UCSD-AML1 (cell line): Measurements from ENCODE around the gene PNRC1.
"Not testable (repeated sequence)": the region's sequence is repeated elsewhere in the genome, so short reads cannot be mapped to it uniquely, and the experiment has no call there.

Experiments used
- DNase-seq: peaks from one replicate; lab custom pipeline; 2025; ENCODE audit not compliant: unreplicated experiment; lab: John Stamatoyannopoulos, UW

The PNRC1 gene

GRCh38 chr6:89098461-89098860 lies 17.9 kb downstream of the PNRC1 start:
- no peak for DNase-seq

GRCh38 chr6:89100114-89100513 lies 19.6 kb downstream of the PNRC1 start:
- no peak for DNase-seq

GRCh38 chr6:89110284-89110683 lies 29.7 kb downstream of the PNRC1 start:
- DNase-seq: no peak

DNA sequence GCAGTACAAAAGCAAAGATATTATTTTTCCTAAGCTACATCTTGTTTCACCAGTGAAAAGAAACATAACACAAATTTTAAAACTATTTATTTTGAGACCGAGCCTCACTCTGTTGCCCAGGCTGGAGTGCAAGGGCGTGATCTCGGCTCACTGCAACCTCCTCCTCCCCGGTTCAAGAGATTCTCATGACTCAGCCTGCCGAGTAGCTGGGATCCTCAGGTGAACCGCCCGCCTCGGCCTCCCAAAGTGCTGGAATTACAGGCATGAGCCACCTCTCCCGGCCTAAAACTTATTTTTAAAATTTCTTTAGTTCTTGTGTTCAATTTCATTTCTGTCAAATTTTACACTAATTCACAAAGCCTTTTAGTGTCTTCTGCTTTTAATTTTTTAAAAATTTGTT lies 31.4 kb downstream of the PNRC1 start:
- no peak for DNase-seq

DNA sequence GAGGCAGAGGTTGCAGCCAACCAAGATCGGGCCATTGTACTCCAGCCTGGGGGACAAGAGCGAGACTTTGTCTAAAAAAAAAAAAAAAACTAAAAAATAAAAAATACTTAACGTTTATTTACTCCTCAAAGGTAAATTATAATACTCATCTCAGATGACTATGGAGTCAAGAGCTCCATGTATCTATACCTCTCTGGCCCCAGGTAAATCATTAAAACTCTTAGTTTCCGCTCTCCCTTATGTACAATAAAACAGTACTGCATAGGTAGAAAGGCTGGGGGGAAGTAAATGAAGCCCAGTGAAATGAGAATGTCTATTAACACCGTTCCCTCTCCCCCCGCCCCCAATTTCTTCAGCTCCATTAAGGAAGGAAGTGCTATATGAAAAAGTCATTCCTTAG lies 36.2 kb downstream of the PNRC1 start:
- no peak for DNase-seq

DNA sequence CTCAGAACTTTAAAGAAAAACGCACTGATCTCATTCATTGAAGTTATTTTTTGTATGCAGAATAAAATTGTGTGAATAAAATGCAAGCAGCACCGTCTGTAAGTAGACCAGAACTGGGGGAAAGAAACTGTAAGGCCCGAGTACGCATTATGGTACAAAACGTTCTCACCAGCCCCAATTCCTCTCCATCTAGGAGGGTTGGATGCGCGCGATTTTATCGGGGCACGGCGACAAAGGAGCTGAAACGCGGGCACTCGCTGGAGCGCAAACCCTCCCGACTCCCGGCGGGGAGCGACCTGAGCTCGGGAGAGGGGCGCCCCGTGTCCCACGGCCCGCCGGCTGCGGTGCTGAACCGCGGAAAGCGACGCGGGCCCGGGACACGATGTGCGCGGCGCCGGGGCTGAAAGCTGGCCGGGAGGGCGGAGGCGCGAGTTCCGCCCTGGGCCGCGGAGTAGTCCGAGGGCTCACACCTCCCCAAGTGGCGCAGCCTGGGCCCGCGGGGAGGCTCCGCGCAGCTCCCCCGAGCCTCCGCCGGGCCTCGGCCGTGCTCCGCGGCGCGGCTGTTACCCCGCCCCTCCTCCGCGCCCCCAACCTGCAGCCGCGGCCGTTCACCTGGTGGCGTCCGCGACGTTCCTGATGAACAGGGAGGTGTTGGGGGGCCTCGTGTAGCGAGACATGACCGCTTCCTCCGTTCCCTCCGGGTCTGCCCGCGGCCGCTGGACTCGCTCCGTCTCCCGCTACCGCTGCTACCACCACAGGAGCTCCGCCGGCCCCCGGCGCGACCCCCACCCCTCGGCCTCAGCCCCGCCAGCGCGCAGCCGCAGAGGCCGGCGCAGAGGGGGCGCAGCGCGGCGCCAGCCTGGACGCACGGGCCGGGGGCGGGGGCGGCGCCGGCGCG lies 36.9 kb downstream of the PNRC1 start, which contains the start of gene SRSF12:
Gene SRSF12 (minus strand): TSS at position 861 of the 898 bp plus-strand sequence. CDS start 184 bp downstream, at position 677.
- DNase-seq: no peak

- no peak for DNase-seq
Observed at GRCh38 chr6:89118931-89119330, 38.4 kb downstream of the PNRC1 start.

- DNase-seq: no peak
Observed at GRCh38 chr6:89120371-89120770, 39.8 kb downstream of the PNRC1 start.

DNA sequence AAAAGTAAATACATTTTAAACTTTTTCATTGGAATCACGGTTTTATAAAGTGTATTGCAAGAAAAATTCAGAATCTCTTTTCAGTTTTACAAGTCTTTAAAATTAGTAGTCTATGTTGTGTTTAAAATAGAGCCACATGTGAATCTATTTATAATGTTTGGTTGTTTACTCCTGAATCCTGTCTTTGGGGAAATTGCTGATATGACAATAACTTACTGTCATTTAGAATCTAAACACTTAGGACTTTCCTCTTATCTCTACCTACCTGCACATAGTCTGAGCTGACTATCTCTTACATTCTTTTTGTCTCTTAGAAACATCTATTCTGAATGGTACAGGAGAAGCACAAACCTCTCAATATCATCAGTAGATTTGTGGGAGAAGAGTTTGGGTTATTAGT lies 41.4 kb downstream of the PNRC1 start:
- no peak for DNase-seq

DNA sequence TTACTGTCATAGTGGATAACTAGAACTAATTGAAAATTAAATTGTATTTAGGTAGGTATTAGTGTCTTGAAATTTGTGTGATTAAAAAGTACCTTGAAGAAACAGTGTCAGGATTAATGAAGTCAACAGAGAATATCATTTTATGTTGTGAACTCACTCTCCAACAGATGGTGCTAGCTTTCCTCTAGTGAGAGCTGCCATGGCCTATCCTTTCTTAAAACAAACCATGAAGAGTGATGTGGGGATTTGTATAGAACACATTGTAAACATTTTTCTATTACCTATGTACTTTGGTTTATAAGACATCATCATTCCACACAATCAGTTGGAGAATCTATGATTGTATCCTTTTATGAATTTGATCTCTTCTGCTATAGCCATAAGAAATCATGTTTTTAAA lies 42.1 kb downstream of the PNRC1 start:
- no peak for DNase-seq

DNA sequence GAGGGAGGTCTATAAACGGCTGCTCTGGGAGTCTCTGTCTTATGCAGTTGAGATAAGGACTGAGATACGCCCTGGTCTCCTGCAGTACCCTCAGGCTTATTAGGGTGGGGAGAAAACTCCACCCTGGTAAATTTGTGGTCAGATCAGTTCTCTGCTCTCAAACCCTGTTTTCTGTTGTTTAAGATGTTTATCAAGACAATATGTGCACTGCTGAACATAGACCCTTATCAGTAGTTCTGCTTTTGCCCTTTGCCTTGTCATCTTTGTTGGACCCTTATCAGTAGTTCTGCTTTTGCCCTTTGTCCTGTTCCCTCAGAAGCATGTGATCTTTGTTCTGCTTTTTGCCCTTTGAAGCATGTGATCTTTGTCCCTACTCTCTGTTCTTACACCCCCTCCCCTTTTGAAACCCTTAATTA lies 47.7 kb downstream of the PNRC1 start:
- not testable (repeated sequence) for DNase-seq

DNA sequence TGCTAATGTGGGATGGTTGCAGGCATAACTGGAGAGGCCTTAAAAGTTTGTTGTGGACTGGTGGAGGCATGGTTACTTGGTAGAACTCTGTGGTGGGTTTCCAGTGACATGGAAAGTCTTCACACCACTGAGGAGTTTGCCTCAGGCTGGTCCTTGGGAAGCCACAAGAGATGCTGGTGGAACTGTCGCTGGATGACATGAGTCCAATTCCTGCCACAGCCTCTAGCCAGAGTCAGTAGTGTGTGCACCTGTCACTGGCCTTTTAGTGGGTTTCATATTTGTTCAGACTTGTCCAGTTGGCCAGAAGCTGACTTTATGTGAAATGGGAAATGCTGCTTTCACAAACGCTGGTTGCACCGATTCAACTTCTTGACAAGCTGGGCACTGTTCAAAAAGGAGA lies 51.0 kb downstream of the PNRC1 start:
- no peak for DNase-seq

- no peak for DNase-seq
Observed at GRCh38 chr6:89132057-89132456, 51.5 kb downstream of the PNRC1 start.

DNA sequence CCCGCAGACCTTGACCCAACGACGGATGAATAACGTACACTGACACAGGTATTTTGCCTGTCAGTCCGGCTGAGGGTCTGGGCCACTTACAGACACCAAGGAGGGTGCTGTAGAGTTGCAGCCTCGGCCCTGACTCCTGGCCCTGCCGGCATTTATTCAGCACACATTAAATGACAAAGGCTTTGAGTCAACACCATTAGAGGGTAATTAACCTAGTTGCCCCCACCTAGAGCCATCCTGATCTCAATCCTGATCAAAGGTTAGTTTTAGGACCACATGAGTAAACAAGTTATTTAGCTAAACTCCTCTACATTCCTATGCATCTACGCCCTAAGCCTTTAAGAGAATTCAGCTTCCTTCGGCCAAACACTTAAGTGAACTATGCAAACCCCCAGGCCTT lies 53.4 kb downstream of the PNRC1 start:
- DNase-seq: no peak

- DNase-seq: no peak
Observed at GRCh38 chr6:89134723-89135122, 54.2 kb downstream of the PNRC1 start.
